Stimulated activated memory B cell treated with anti-CD40 and anti-IgM and Interleukin-4, amounts not matched to agents 10 μg/mL and 1 μg/mL and 100 μg/mL, for 72 hours (primary cell): ENCODE data around the gene BHMT2.

Experiments used
- ATAC-seq: fragments of 150-1000 bp; cut with Tn5 transposase; 2 replicates; pipeline ENCODE4 v1.10.0; 2021
- H3K27ac Mint-ChIP-seq: one replicate; pipeline ENCODE4 v1.8.0; 2022; ENCODE audit warnings: mild to moderate bottlenecking, mixed read lengths
- H3K27me3 Mint-ChIP-seq: one replicate; pipeline ENCODE4 v1.8.0; 2022; ENCODE audit warnings: mixed read lengths
- H3K36me3 Mint-ChIP-seq: one replicate; pipeline ENCODE4 v1.8.0; 2022; ENCODE audit warnings: mixed read lengths
- H3K4me1 Mint-ChIP-seq: one replicate; pipeline ENCODE4 v1.8.0; 2022; ENCODE audit warnings: mixed read lengths
- H3K4me3 Mint-ChIP-seq: one replicate; pipeline ENCODE4 v1.8.0; 2022; ENCODE audit warnings: mild to moderate bottlenecking, moderate library complexity, mixed read lengths
- H3K9me3 Mint-ChIP-seq: one replicate; pipeline ENCODE4 v1.8.0; 2022; ENCODE audit warnings: mixed read lengths

The BHMT2 gene

DNA sequence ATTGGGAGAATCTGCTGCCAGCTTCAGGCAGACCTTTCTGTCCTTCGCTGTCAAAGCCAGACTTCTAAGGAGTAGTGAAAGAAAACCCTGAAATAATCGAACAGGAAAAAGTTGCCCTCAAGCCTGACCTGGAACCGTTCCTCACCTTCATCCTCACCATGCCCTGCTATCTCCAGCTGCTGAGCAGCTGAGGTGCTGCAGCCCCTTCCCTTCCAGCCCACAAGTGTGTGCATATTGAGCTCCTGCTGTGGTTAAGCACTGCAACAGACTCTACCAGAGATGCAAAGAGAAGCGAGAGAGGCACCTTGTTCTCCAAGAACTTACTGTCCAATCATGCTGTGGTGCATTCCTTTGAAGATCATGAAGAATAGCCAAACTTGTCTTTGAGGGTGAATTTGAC is 18.9 kb downstream of the BHMT2 start:
- H3K9me3 Mint-ChIP-seq = no peaks in the 10 kb centered on the region
- no peaks in the 10 kb centered on the region for H3K4me1 Mint-ChIP-seq
- H3K27ac Mint-ChIP-seq = no peak overlapping the region
- no peak for ATAC-seq
- H3K4me3 Mint-ChIP-seq = no peak overlapping the region
- H3K36me3 Mint-ChIP-seq = no peaks in the 10 kb centered on the region
- no peaks in the 10 kb centered on the region for H3K27me3 Mint-ChIP-seq

DNA sequence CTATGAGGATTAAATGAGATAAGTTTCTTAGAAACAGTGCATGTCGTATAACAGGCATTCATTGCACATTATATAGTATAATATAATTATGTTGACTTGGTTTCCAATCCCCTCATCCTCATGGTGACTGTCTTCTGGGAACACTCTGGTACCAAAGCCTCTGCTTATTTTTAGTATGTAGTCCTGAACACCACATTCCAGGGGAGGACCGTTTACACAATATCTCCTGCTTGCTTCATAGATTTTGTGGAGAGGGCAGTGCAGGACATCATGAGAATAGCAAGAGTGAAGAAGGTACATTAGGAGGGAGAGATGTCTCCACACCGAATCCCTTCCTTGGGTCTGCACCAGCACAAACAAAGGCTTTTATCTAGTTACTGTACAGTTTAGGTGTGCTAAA is 21.5 kb downstream of the BHMT2 start:
- H3K9me3 Mint-ChIP-seq = no peaks in the 10 kb centered on the region
- H3K4me1 Mint-ChIP-seq = no peaks in the 10 kb centered on the region
- no peak overlapping the region for H3K4me3 Mint-ChIP-seq
- ATAC-seq = no peak
- no peak overlapping the region for H3K27ac Mint-ChIP-seq
- no peaks in the 10 kb centered on the region for H3K36me3 Mint-ChIP-seq
- H3K27me3 Mint-ChIP-seq = no peaks in the 10 kb centered on the region

DNA sequence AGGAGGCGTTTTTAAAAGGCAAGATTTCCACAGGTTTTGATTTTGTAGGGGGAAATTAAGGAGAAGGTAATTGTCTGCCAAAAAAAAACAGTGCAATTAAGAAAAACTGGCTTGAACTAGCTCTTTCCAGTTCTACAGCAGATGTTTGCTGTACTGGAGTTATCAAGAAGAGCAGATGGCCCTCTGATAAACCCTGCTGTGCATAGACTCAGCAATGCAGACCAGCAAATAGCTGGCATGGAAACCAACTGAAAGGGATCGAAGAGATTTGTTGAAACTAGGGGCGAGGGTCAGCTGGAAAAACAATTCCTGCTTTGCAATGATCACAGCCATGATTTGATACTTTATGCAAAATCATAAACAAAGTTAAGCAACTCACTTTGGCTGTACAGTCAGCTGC is 24.2 kb downstream of the BHMT2 start:
- Mint-ChIP-seq H3K36me3 (no peaks in the 10 kb centered on the region), H3K4me1 (no peaks in the 10 kb centered on the region), H3K4me3 (no peak overlapping the region), H3K9me3 (no peaks in the 10 kb centered on the region), H3K27me3 (no peaks in the 10 kb centered on the region), H3K27ac (no peak overlapping the region)
- ATAC-seq = no peak

DNA sequence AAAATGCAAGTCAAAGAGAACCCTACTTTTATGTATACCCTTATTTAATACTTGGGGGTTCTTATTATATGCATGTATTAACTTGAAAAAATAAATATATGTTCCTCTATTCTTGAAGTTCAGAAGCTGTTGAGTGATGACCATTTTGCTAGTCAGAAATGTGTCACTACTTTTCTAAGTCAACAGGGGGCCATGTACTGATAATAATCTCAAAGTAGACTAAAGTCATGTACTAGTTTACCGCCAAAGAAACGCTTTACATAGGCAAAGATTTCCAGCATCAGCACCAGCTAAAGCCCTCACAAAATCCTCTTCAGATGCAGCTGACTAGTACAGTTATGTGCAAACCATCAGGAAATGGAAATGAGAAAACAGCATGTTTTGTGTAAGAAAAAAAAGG is 36.3 kb downstream of the BHMT2 start:
- Mint-ChIP-seq H3K27me3 (peaks cover 68% of the 10 kb centered on the region), H3K9me3 (no peaks in the 10 kb centered on the region), H3K4me1 (no peaks in the 10 kb centered on the region), H3K36me3 (no peaks in the 10 kb centered on the region), H3K4me3 (no peak overlapping the region), H3K27ac (no peak overlapping the region)
- ATAC-seq = no peak

DNA sequence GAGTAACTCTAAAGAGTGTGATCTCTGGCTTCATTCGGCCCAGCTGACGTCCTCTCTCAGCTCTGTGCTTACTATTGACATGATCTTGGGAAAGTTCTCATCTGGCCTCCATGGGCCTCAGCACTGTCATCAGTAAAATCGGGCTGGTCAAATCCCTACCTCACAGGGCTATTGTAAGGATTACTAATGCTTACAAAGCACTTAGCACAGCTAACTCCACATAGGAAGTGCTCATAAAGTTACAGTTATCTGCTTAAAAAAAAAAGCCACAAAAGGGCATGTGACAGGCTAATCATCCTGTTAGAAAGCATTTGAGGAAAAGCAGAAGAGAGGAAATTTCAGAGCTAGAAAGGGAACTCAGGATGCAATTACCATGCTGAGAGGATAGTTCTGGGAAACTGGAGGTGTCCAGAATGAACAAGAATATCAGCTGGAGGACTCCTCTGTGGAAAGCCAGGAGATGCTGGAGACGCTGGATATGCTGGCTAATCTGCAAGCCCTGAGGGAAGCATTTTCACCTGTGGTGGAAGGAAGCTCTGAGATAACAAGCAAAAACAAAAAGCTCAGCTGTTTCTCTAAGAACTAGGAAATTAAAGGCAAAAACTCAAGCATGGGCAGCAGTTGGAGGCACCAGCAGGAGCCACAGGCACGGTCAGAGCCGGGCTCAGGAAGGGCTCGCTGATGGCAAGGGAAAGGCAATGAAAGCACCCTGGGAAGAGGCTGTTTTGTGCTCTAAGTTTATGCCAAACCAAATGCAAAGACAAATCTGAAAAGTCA is 37.6 kb downstream of the BHMT2 start:
- Mint-ChIP-seq H3K9me3 (no peaks in the 10 kb centered on the region), H3K27me3 (peaks cover 72% of the 10 kb centered on the region), H3K27ac (no peak overlapping the region), H3K4me1 (peaks cover 5% of the 10 kb centered on the region), H3K36me3 (no peaks in the 10 kb centered on the region), H3K4me3 (no peak overlapping the region)
- no peak for ATAC-seq

DNA sequence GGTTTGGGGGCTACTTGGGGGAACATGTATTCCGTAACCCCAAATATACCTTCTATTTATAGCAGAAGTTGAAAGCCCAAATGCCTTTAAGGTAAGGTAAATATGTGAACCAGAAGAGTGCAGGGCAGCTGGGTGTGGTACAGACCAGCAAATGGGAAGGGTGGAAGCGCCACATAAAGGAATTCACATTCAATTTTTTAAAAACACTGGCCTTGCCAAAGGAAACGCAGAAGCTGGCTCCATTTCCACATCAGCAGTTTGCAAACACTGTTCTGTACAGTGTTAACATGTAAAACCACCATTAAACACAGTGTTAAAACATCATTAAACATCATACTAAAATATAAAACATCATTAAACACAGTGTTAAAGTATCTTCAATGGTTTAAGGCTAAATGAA is 38.5 kb downstream of the BHMT2 start:
- H3K4me3 Mint-ChIP-seq = no peak overlapping the region
- peaks cover 76% of the 10 kb centered on the region for H3K27me3 Mint-ChIP-seq
- no peak for ATAC-seq
- H3K4me1 Mint-ChIP-seq = peaks cover 7% of the 10 kb centered on the region
- H3K9me3 Mint-ChIP-seq = no peaks in the 10 kb centered on the region
- no peak overlapping the region for H3K27ac Mint-ChIP-seq
- no peaks in the 10 kb centered on the region for H3K36me3 Mint-ChIP-seq

DNA sequence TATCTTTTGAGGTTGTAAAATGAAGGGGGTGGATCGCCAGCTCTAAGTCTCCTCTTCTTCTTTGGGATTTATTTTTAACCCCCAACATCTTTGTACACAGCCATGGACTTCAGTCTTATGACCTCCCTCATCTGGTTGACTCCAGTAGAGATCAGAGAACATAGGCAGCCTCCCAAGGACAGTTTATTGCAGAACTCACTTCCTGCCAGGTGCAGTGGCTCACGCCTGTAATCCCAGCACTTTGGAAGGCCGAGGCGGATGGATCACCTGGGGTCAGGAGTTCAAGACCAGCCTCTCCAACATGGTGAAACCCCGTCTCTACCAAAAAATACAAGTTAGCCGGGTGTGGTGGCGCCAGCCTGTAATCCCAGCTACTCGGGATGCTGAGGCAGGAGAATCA is 39.2 kb downstream of the BHMT2 start:
- H3K4me3 Mint-ChIP-seq = no peak overlapping the region
- no peaks in the 10 kb centered on the region for H3K9me3 Mint-ChIP-seq
- peaks cover 75% of the 10 kb centered on the region for H3K27me3 Mint-ChIP-seq
- H3K4me1 Mint-ChIP-seq = peaks cover 7% of the 10 kb centered on the region
- H3K27ac Mint-ChIP-seq = no peak overlapping the region
- H3K36me3 Mint-ChIP-seq = no peaks in the 10 kb centered on the region
- no peak for ATAC-seq

DNA sequence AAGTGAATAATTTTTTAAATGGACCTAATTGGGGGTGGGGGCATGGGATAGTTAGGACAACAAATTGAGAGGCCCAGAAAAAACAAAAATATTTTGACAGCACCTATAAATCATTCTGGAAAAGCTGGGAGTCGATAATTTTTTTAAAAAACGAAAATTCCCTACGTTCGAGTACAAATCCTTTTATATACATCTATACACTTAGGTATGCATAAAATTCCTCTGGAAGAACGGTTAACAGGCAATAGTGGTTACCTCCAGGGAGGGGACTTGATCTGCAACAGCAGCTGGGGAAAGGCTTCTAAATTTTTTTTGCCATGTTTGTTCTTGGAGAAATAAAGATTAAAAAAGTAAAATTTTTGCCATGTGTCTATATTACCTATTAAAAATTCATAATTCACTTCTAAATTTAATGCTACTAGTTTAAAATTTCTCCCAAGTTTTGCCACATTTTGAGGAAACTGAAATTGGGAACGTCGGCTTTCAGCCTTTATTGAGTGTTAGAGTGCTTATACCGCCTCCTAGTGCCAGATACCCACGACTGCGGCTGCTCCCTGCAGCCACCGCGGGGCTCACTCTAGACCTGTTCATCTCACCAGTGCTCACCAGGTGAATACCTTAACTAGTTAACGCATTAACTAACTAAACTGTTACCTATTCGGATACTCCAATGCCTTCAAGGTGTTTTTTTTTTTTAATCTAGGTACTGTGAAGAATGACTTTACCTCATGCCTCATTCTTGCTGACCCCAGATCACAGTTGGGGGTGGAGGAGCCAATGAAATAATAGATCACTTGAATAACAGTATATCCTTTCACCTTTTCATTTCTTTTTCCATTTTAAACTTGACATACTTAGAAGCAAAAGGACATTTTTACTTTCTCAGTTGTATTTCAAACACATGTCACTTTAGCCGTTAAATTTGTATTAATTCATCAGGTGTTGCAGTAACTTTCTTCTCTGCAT is 40.2 kb downstream of the BHMT2 start:
- Mint-ChIP-seq H3K4me3 (no peak overlapping the region), H3K9me3 (no peaks in the 10 kb centered on the region), H3K36me3 (no peaks in the 10 kb centered on the region), H3K27ac (no peak overlapping the region), H3K4me1 (peaks cover 7% of the 10 kb centered on the region), H3K27me3 (peaks cover 66% of the 10 kb centered on the region)
- no peak for ATAC-seq

DNA sequence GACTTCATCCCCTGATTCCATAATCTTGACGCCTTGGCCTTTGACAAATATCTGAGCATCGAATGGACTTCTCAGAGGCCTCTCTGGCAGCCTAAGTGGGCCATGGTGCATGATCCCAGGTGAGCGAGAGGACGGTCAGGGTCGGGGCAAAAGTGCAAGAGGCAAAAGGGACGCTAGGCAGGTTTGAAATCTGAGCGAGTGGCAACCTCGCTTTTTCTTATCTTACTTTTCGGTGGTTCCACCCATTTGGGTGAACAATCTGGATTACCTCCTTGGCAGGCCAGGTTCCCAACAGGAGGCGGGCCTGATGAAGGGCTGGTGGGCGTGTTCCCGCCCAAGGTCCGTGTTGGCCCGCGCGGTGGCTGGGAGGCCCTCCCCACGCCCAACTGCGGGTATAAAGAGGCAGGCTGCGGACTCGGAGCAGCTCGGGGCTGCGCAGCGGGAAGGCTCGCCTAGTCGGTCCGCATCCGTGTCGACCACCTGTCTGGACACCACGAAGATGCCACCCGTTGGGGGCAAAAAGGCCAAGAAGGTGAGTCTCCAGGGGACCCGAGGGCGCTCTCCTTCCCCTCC is 41.9 kb downstream of the BHMT2 start, which contains the start of gene BHMT:
BHMT (plus strand) TSS at position 423 of the 573 bp plus-strand sequence; CDS start at position 500, 77 bp downstream.
- Mint-ChIP-seq H3K27ac (no peak within 1 kb of the TSS), H3K27me3 (peaks cover 60% of the 10 kb centered on the region)

DNA sequence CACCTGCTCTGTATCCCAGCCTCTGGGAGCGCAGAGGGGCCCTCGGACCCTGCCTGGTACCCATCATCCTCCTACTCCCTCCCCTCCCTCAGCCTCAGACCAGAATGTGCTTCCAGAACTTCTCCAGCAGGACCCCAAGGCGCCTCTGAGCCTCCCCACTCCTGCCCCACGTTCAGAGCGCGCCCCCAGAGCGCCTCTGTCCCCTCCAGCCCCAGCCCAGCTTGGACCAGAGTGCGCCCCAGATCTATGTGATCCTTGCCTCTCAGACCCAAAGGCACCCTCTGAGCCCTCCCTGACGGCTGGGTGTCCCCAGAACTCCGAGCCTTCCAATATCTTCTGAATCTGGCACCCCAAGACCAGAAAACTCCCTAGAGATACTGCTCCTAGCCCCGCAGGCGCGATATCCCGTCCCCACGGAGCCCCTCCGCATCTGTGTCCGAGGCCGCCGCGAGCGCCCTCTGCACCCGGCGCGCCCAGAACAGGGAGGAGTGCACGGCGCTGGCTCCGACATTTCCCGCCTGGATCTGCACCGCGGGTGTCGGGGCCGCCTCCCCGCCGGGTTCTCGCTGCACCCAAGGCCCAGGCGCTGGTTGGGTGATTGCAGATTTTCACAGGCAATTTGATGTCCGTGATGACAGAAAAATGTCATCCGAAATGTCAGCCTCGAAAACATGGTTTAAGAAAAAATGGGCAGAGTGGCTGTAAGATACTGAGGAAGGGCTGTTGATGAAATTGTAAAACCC is 42.6 kb downstream of the BHMT2 start:
- H3K4me3 Mint-ChIP-seq = no peak overlapping the region
- no peak overlapping the region for H3K27ac Mint-ChIP-seq
- H3K36me3 Mint-ChIP-seq = no peaks in the 10 kb centered on the region
- ATAC-seq = no peak
- no peaks in the 10 kb centered on the region for H3K9me3 Mint-ChIP-seq
- peaks cover 7% of the 10 kb centered on the region for H3K4me1 Mint-ChIP-seq
- H3K27me3 Mint-ChIP-seq = peaks cover 54% of the 10 kb centered on the region

More for the DNA sequence above, 41.9 kb downstream of the BHMT2 start, which contains the start of gene BHMT:
- Mint-ChIP-seq H3K4me1 (peaks cover 7% of the 10 kb centered on the region), H3K4me3 (no peak within 1 kb of the TSS), H3K9me3 (no peaks in the 10 kb centered on the region), H3K36me3 (no peaks in the 10 kb centered on the region)
- ATAC-seq = no peak

DNA sequence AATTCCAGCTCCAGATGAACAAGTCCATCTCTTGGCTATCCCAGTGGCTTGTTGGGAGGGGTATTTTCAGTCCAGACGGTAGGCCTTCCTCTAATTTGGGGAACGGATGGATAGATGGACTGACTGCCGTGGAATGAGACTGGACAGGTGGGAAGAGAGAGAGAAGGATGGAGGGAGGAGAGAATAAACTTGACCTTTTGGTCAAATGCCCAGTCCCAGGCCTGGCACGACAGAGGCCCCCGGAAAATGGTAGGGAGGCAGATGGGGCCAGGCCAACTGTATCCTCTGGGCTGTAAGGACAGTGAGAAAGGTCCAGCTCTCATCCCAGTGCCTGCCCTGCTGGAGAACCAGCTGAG is 43.1 kb downstream of the BHMT2 start:
- H3K36me3 Mint-ChIP-seq = no peaks in the 10 kb centered on the region
- H3K9me3 Mint-ChIP-seq = no peaks in the 10 kb centered on the region
- H3K27me3 Mint-ChIP-seq = peaks cover 48% of the 10 kb centered on the region
- H3K27ac Mint-ChIP-seq = no peak overlapping the region
- no peak overlapping the region for H3K4me3 Mint-ChIP-seq
- no peak for ATAC-seq
- peaks cover 7% of the 10 kb centered on the region for H3K4me1 Mint-ChIP-seq

DNA sequence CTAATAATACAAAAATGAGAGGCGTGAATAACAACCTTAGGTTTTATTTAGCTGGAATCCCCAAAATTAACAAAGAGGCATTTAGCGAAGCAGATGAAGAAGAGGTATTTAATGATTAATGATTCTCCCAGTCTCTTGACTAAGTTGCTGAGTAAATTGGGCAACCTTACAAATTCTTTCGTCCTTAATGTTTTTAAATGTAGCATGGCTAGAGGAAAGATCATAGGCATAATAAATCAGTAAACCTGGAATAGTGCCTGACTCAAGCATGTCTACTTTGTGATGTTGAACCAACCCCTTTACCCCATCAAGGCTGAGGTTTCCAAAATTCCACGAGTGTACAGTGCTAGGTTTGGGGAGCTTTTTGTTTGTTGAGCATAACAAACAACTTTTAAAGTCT is 49.9 kb downstream of the BHMT2 start:
- Mint-ChIP-seq H3K27me3 (no peaks in the 10 kb centered on the region), H3K36me3 (no peaks in the 10 kb centered on the region), H3K9me3 (no peaks in the 10 kb centered on the region), H3K4me1 (no peaks in the 10 kb centered on the region), H3K4me3 (no peak overlapping the region), H3K27ac (no peak overlapping the region)
- no peak for ATAC-seq

DNA sequence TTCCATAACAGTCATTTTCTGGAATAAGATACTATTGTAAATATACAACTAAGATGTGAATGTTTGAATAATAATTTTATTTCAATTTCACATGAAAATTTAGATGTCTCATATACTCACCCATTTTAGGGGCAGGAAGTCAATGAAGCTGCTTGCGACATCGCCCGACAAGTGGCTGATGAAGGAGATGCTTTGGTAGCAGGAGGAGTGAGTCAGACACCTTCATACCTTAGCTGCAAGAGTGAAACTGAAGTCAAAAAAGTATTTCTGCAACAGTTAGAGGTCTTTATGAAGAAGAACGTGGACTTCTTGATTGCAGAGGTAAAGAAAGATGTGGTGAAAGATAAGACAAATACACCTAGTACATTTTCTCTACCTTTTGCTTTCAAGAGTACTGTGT is 50.7 kb downstream of the BHMT2 start:
- no peak overlapping the region for H3K4me3 Mint-ChIP-seq
- no peak for ATAC-seq
- no peaks in the 10 kb centered on the region for H3K27me3 Mint-ChIP-seq
- H3K4me1 Mint-ChIP-seq = no peaks in the 10 kb centered on the region
- H3K9me3 Mint-ChIP-seq = no peaks in the 10 kb centered on the region
- H3K27ac Mint-ChIP-seq = no peak overlapping the region
- no peaks in the 10 kb centered on the region for H3K36me3 Mint-ChIP-seq

DNA sequence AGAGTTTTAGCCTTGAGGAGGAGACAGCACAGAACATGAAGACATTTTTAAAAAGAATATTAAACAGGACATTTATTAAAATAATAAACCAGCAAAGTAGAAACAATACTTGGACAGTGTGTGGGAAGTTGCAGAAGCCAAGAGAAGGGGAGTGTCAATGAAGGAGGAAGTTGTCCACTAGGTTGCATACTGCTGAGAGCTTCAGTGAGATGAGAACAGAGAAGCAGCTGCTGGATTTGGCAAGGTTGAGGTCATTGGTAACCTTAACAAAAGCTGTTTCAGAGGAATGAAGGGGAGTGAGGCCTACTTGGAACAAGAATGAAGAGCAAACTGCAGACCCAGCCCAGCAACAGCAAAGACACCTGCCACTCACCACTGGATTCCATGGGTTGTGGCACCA is 53.4 kb downstream of the BHMT2 start:
- ATAC-seq = no peak
- no peaks in the 10 kb centered on the region for H3K27me3 Mint-ChIP-seq
- H3K4me1 Mint-ChIP-seq = no peaks in the 10 kb centered on the region
- H3K36me3 Mint-ChIP-seq = no peaks in the 10 kb centered on the region
- H3K9me3 Mint-ChIP-seq = no peaks in the 10 kb centered on the region
- no peak overlapping the region for H3K4me3 Mint-ChIP-seq
- no peak overlapping the region for H3K27ac Mint-ChIP-seq

DNA sequence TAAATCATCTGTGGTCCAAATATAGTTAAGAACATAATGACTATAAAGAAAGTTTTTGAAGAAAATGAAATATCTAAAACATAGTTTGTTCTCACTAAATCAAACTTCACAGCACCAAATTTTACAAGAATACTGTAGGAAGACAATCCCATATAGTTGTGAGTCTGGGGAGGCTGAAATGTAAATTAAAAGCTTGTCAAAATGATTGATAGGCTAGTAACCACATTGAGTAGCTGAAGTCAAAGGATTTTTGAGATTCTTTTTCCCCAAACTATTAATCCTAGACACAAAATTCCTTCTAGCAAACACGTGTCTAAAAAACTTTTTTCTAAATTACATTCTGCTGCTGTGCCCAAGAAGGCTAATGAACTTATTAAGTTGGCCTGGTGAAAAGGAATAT is 55.0 kb downstream of the BHMT2 start:
- Mint-ChIP-seq H3K4me3 (no peak overlapping the region), H3K9me3 (no peaks in the 10 kb centered on the region), H3K4me1 (no peaks in the 10 kb centered on the region), H3K36me3 (no peaks in the 10 kb centered on the region), H3K27ac (no peak overlapping the region), H3K27me3 (no peaks in the 10 kb centered on the region)
- no peak for ATAC-seq
